Heart left ventricle (tissue), 16 donors: ENCODE measurements around the gene PKIB. TPM values are rescaled to one million over a fixed set of nuclear protein-coding genes. Genes with fewer than 3 reads are reported as not detected.

Source experiments
- ATAC-seq, 4 donors: fragments of 200-7000 bp; cut with Tn5 transposase; one replicate each; pipeline ENCODE4 v1.9.1; 2020 to 2022; ENCODE audit warnings: moderate library complexity in 4 of 4, mild to moderate bottlenecking in 3 of 4, moderate number of reproducible peaks in 1 of 4
- DNase-seq, 5 donors: peaks; one replicate each; pipeline ENCODE4 v3.0.0-alpha.2; 2020
- H3K27ac ChIP-seq, 12 donors: fragments of 200-600 bp; sonication (generic) in 4 of 12; one replicate each; pipeline versions ENCODE4 v1.5.0 to v1.8.0; 2016 to 2022; ENCODE audit warnings: mild to moderate bottlenecking in 2 of 12
- H3K27me3 ChIP-seq, 9 donors: fragments of 200-600 bp; sonication (generic) in 2 of 9; one replicate each; pipeline versions ENCODE4 v1.5.1 to v1.8.0; 2016 to 2022; ENCODE audit warnings: mild to moderate bottlenecking in 3 of 9
- H3K36me3 ChIP-seq, 9 donors: fragments of 200-600 bp; sonication (generic) in 2 of 9; one replicate each; pipeline versions ENCODE4 v1.5.0 to v1.8.0; 2018 to 2022; ENCODE audit warnings: mild to moderate bottlenecking in 2 of 9
- H3K4me1 ChIP-seq, 12 donors: fragments of 200-600 bp; sonication (generic) in 4 of 12; one replicate each; pipeline versions ENCODE4 v1.5.0 to v1.8.0; 2016 to 2022; ENCODE audit warnings: mild to moderate bottlenecking in 3 of 12
- H3K4me3 ChIP-seq, 12 donors: fragments of 200-600 bp; sonication (generic) in 4 of 12; one replicate each; pipeline versions ENCODE4 v1.5.0 to v1.8.0; 2017 to 2022; ENCODE audit warnings: mild to moderate bottlenecking in 9 of 12, moderate library complexity in 4 of 12
- H3K9me3 ChIP-seq, 12 donors: fragments of 200-600 bp; sonication (generic) in 4 of 12; one replicate each; pipeline versions ENCODE4 v1.5.0 to v1.8.0; 2016 to 2022; ENCODE audit warnings: mild to moderate bottlenecking in 1 of 12
- POLR2A ChIP-seq, 2 donors: fragments of 450-650 bp; IDR thresholded peaks; one replicate each; pipeline ENCODE4 v1.6.1; 2017; ENCODE audit warnings: antibody characterized with exemption in 2 of 2, mild to moderate bottlenecking in 2 of 2, moderate library complexity in 2 of 2
- WGBS, 4 donors: extraction: QIAGEN DNeasy Blood & Tissue Kit in 2 of 4; methylation state at CpG; one replicate each; pipeline versions ENCODE4 v1.1.5 to v1.1.7; 2013 to 2018; 5-methylcytosine and 5-hydroxymethylcytosine counted together
- intact Hi-C, 10 donors: fragments of 100-400 bp; cut with DNase I; formaldehyde crosslinking; loops; one replicate each; pipeline versions ENCODE4 v1.11.1 to v1.14.2; 2022
- polyA plus RNA-seq, 2 donors: library from polyadenylated mRNA; stranded (reverse); fragments of 200-250 nt; gene quantifications; one replicate each; pipeline ENCODE4 v1.2.3, GENCODE V29; 2013
- total RNA-seq, 9 donors: library from RNA; depleted of rRNA in 2 of 9; stranded (reverse); fragments of >200 nt in 2 of 9; fragmentation: NEBNext Ultra II Directional in 3 of 9; extraction: Animal tissue kit (Norgen Biotek cat#: 25700) in 3 of 9; gene quantifications; one replicate each; pipeline versions ENCODE4 v1.1.0 to v1.2.4, GENCODE V29; 2016 to 2023
- TF ChIP-seq, protein P1 (sequence below), 12 donors: fragments of 200-600 bp; sonication (generic) in 4 of 12; IDR thresholded peaks; one replicate each; pipeline versions ENCODE4 v1.5.0 to v1.8.0; 2018 to 2022; ENCODE audit warnings: antibody characterized with exemption in 12 of 12, mild to moderate bottlenecking in 5 of 12
- donor health status: ischemic (EF 13 %, LVEDD 7.1; RV severe dilation, severe dysfunction).
- donor health status: healthy with polysubstance abuse.
- donor health status: DM: no; HTN: yes; CAD: no.
- donor health status: DM: no; HTN: no; CAD: no.
- donor health status: ischemic (EF 25% LVEDD 6.9; RV normal size, moderate dysfunction).
- donor health status: ischemic (EF 25% LVEDD 5.7; RV mildly dilated, moderate dysfunction).
- donor health status: healthy.
- donor health status: DM: yes; HTN: yes; CAD: no.
- donor health status: ischemic (EF 35%, LVEDD 5.7; RV mildly dilated, moderate dysfunction).
- donor health status: nonischemic (EF 11% LVEDD 7.7; RV severe dilation, severe dysfunction).
- donor health status: DM: yes; HTN: yes; CAD: no.
- donor health status: PGD.
- donor health status: ischemic (EF 29% LVEDD 5.4; RV normal size, mild dysfunction).
- donor health status: nonischemic (EF 23%, LVEDD 6.1; RV moderate dilation, normal function).

PKIB gene
- total and polyA plus RNA-seq, 11 donors, result 0.27 to 0.96 (median 0.50) TPM; not detected in 4

DNA sequence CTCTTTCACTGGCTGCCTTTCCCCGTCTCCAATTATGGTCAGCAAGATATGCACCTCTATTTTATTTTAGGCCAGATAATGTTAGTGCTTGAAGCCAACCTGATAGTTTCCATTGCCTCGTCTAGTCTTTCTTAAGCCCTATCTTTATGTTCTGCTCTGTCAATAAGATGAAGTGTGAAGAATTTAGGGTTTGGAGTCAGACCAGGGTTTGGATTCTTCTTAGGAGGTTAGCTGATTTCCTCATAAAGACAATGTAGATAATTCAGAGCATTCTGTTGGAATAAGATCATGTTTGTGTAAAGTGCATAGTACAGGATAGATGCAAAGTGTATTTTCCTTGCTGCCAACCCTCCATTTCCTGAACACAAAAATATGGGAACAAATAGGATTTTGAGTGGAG, 43.8 kb downstream of the PKIB start:
- H3K27me3 ChIP-seq, result no peaks in the 10 kb centered on the region
- TF ChIP-seq POLR2A (IDR thresholded peaks at IDR 0.05), result no peak
- TF ChIP-seq, protein P1, sequence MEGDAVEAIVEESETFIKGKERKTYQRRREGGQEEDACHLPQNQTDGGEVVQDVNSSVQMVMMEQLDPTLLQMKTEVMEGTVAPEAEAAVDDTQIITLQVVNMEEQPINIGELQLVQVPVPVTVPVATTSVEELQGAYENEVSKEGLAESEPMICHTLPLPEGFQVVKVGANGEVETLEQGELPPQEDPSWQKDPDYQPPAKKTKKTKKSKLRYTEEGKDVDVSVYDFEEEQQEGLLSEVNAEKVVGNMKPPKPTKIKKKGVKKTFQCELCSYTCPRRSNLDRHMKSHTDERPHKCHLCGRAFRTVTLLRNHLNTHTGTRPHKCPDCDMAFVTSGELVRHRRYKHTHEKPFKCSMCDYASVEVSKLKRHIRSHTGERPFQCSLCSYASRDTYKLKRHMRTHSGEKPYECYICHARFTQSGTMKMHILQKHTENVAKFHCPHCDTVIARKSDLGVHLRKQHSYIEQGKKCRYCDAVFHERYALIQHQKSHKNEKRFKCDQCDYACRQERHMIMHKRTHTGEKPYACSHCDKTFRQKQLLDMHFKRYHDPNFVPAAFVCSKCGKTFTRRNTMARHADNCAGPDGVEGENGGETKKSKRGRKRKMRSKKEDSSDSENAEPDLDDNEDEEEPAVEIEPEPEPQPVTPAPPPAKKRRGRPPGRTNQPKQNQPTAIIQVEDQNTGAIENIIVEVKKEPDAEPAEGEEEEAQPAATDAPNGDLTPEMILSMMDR (IDR thresholded peaks at IDR 0.05), result no peak
- no peaks in the 10 kb centered on the region for H3K36me3 ChIP-seq
- ATAC-seq, result no peak
- no peak overlapping the region for H3K27ac ChIP-seq
- no peaks in the 10 kb centered on the region for H3K9me3 ChIP-seq
- H3K4me1 ChIP-seq, result no peaks in the 10 kb centered on the region
- H3K4me3 ChIP-seq, result no peak overlapping the region
- intact Hi-C loops, result no loop called here
- DNase-seq, result no peak
- 35 to 59% (median 37%) methylated on average over 2 of the region's 2 CpGs for WGBS, 4 donors

DNA sequence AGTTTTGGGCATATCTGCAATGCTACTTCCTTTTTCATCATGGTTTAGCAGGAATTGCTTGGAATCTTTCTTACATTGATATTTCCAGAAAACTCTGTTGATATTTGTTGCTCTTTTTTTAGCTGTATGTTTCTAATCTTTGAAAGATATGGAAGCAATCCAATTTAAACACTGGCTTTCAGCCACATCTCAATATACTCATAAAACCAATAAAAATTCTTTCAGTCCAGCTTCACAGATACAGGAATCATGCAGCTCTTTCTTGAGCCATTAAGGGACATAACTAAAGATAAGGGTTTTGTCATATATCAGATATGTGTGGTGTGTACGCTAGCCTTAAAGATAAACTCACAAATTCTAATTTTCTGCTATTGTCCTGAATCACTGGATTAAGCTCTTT, 47.4 kb downstream of the PKIB start:
- intact Hi-C loops, result no loop called here
- H3K4me3 ChIP-seq, result no peak overlapping the region
- H3K27me3 ChIP-seq, result no peaks in the 10 kb centered on the region
- TF ChIP-seq, protein P1 (IDR thresholded peaks at IDR 0.05), result no peak
- TF ChIP-seq POLR2A (IDR thresholded peaks at IDR 0.05), result no peak
- H3K36me3 ChIP-seq, result no peaks in the 10 kb centered on the region
- no peaks in the 10 kb centered on the region for H3K4me1 ChIP-seq
- DNase-seq (no peak), ATAC-seq (no peak)
- no peak overlapping the region for H3K27ac ChIP-seq
- no peaks in the 10 kb centered on the region for H3K9me3 ChIP-seq
- 45 to 69% (median 54%) methylated on average over 1 of the region's 1 CpG for WGBS, 4 donors

DNA sequence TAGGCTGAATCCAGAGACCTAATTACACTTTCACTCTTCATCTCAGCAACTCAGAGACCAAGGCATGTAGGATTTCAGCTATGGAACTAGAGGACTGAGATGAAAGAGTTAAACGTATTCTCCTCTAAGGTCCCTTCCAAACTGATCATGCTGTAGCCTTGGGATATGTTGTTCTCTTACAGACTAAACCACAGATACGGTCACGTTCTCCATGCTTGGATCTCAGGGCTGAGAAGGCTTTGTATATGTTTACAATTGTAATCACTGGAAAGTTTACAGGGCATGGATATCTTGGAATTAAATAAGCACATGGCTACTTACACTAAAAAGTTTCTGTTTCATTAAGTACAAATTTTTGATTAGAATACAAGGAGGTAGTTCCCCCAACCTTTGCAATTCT, 50.1 kb downstream of the PKIB start:
- ATAC-seq (no peak), DNase-seq (no peak)
- H3K27ac ChIP-seq, result no peak overlapping the region
- WGBS, 4 donors, result 52 to 71% (median 61%) methylated on average over 3 of the region's 3 CpGs
- H3K9me3 ChIP-seq, result no peaks in the 10 kb centered on the region
- no peaks in the 10 kb centered on the region for H3K27me3 ChIP-seq
- H3K4me3 ChIP-seq, result no peak overlapping the region
- intact Hi-C loops, result no loop called here
- no peaks in the 10 kb centered on the region for H3K4me1 ChIP-seq
- H3K36me3 ChIP-seq, result no peaks in the 10 kb centered on the region
- TF ChIP-seq, protein P1 (IDR thresholded peaks at IDR 0.05), result no peak
- TF ChIP-seq POLR2A (IDR thresholded peaks at IDR 0.05), result no peak

DNA sequence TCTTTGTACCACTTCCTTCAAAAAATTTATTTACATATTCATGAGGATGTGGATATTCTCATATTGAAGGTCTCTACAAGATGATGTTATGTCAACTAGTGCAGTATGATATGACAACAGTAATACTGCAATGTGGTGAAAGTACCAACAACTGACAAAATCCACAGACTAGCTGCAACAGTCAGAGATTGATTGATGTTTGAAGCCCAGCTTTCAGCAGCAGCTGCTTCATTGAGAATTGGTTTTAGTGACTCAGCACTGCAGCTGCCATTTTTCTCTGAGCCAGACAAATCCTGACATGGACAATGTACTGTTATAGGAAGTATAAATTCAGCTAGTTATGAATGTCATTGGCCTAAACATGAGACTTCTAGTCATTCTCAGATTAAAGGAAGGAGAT, 53.8 kb downstream of the PKIB start:
- H3K4me3 ChIP-seq, result no peak overlapping the region
- intact Hi-C loops, result no loop called here
- DNase-seq (no peak), ATAC-seq (no peak)
- no peak overlapping the region for H3K27ac ChIP-seq
- no peaks in the 10 kb centered on the region for H3K36me3 ChIP-seq
- TF ChIP-seq, protein P1 (IDR thresholded peaks at IDR 0.05), result no peak
- no peak for TF ChIP-seq POLR2A (IDR thresholded peaks at IDR 0.05)
- H3K27me3 ChIP-seq, result no peaks in the 10 kb centered on the region
- no peaks in the 10 kb centered on the region for H3K9me3 ChIP-seq
- no peaks in the 10 kb centered on the region for H3K4me1 ChIP-seq
